ENCODE measurements around the gene CELSR1.

Gene CELSR1

DNA sequence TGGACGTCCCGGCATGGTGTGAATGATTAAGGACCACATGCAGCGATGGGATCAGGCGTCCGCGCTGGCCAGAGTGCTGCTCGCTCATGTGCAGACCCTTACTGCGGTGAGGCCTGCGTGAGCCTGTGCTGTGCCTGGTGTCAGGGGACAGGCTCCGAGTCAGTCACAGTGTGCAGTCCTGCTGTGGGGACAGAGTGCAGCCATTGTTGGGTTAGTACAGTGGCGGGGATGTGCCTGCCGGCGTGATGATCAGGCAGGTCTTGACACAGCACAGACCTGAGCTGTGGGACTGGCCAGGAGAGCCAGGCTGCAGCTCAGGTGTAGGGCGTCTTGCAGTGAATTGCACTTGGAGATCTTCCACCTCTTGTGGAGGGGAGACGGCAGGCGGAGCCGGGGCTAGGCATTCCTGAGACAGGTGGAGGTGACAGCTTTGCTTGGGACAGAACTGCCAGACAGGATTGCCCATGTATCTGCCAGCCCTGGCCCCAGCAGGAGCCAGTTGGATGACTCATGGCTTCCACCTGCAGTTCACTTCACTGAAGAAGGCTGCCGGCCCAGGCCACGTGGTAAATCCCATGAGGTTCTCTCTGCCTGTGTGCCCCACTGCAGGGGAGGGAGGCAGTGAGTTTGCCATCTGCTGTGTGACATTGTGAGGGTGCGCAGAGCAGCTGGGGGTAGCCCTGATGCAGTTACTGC, 184.6 kb downstream of the CELSR1 start:
- Histone ChIP-seq H3K4me3 (ENCODE audit: low read depth, low read length) (no peak overlapping the region), H3K27me3 (replicated peaks) (no peaks in the 10 kb centered on the region), H3K27ac (no peak overlapping the region), H3K36me3 (replicated peaks) (peaks cover 65% of the 10 kb centered on the region)
- peak; percentile 14 for DNase-seq
- in situ Hi-C loops (cut with HindIII; ENCODE audit: low pct_ligation_motif_present, low sequenced_read_pairs), result no loop called here
- TF ChIP-seq, protein P1, sequence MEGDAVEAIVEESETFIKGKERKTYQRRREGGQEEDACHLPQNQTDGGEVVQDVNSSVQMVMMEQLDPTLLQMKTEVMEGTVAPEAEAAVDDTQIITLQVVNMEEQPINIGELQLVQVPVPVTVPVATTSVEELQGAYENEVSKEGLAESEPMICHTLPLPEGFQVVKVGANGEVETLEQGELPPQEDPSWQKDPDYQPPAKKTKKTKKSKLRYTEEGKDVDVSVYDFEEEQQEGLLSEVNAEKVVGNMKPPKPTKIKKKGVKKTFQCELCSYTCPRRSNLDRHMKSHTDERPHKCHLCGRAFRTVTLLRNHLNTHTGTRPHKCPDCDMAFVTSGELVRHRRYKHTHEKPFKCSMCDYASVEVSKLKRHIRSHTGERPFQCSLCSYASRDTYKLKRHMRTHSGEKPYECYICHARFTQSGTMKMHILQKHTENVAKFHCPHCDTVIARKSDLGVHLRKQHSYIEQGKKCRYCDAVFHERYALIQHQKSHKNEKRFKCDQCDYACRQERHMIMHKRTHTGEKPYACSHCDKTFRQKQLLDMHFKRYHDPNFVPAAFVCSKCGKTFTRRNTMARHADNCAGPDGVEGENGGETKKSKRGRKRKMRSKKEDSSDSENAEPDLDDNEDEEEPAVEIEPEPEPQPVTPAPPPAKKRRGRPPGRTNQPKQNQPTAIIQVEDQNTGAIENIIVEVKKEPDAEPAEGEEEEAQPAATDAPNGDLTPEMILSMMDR (IDR thresholded peaks at IDR 0.05; ENCODE audit: low read depth, low read length, missing control alignments), result no peak

DNA sequence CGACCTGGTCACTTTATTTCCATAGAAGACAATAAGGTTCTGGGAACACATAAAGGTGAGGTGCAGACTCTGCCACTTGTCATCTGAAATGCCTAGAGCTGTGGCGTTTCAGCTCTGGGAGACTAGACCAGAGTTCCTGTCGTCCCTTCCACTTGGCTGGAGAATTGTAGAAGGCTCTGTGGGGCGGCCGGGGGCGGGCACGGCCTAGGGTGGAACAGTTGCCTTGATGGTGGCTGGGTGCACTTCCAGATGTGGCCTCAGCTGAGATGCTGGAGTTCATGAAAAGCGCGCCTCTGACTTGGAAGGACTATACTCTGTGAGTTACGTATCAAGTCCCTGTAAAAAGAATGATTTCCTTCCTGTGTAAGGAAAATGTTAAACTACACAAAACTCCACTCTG, 185.1 kb downstream of the CELSR1 start:
- no peaks in the 10 kb centered on the region for H3K27me3 ChIP-seq (replicated peaks)
- no peak overlapping the region for H3K27ac ChIP-seq
- in situ Hi-C loops (cut with HindIII; ENCODE audit: low pct_ligation_motif_present, low sequenced_read_pairs), result no loop called here
- TF ChIP-seq, protein P1 (IDR thresholded peaks at IDR 0.05; ENCODE audit: low read depth, low read length, missing control alignments), result no peak
- H3K4me3 ChIP-seq (ENCODE audit: low read depth, low read length), result no peak overlapping the region
- no peak for DNase-seq
- peaks cover 71% of the 10 kb centered on the region for H3K36me3 ChIP-seq (replicated peaks)

DNA sequence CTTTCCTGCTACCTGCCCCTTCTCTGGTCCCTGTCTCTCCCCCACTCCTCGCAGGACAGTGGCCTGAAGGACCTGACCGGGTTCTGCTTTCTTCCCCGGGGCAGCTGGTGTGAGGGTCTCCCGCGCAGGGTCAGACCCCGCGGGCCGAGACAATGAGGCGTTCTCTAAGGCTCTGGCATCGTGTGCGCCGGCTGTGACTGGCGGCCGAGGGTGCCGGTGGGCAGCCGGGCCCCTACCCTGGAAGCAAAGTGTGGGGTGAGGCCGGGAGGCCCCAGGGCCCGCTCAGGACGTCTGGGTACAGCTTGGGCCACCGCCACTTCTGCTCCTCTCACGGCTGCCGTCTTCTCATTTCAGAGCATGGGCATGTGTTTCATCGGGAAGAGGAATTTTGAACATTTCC, 185.7 kb downstream of the CELSR1 start:
- in situ Hi-C loops (cut with HindIII; ENCODE audit: low pct_ligation_motif_present, low sequenced_read_pairs), result no loop called here
- H3K27ac ChIP-seq, result no peak overlapping the region
- peaks cover 74% of the 10 kb centered on the region for H3K36me3 ChIP-seq (replicated peaks)
- TF ChIP-seq, protein P1 (IDR thresholded peaks at IDR 0.05; ENCODE audit: low read depth, low read length, missing control alignments), result no peak
- no peak for DNase-seq
- no peak overlapping the region for H3K4me3 ChIP-seq (ENCODE audit: low read depth, low read length)
- H3K27me3 ChIP-seq (replicated peaks), result no peaks in the 10 kb centered on the region

DNA sequence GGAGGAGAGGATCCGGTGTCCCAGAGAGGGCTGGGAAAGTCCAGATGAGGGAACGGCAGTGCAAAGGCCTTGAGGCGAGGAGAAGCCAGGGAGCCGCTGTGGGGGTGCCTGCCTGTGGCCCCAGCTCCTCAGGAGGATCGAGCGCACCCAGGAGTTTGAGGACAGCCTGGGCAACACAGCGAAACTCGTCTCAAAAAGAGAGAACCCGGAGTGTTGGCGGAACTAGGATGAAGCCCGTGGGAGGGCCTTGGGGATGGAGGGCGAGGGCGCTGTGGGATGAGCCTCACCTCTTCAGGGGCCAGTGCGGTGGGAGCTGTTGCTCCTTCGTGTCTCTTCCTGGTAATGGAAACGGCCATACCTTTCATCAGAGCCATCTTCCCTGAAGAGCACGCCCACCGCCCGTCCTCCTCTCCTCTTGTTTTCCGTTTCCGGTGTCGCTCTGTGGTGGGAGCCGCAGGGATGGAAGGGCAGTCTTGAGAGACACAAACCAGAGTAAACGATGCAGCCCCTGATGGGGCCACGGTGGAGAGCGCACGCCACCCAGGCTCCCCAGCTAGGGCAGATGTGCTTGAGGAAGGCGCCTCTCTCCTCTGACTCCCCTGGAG, 186.2 kb downstream of the CELSR1 start:
- Histone ChIP-seq H3K27me3 (replicated peaks) (no peaks in the 10 kb centered on the region), H3K27ac (no peak overlapping the region), H3K36me3 (replicated peaks) (peaks cover 79% of the 10 kb centered on the region), H3K4me3 (ENCODE audit: low read depth, low read length) (no peak overlapping the region)
- no peak for DNase-seq
- in situ Hi-C loops (cut with HindIII; ENCODE audit: low pct_ligation_motif_present, low sequenced_read_pairs), result no loop called here
- TF ChIP-seq, protein P1 (IDR thresholded peaks at IDR 0.05; ENCODE audit: low read depth, low read length, missing control alignments), result no peak

DNA sequence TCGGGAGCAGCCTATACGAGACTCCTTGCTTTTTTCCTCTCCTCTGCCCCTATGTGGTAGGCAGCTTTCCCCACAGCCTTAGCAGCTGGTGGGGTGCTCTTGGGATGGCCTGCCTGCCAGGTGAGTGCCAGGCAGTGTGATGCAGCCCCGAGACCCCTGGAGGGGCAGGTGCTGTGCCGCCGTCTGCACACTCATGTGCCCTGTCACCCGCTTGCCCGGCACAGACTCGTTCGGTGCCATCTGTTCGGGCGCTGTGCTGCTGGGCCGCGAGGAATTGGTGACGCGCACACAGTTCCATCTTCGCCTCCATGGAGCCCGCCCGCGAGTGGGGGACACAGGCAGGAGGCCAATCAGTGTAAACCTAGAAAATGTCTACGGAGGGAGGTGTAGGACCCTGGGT, 186.8 kb downstream of the CELSR1 start:
- H3K27me3 ChIP-seq (replicated peaks), result no peaks in the 10 kb centered on the region
- TF ChIP-seq, protein P1 (IDR thresholded peaks at IDR 0.05; ENCODE audit: low read depth, low read length, missing control alignments), result no peak
- in situ Hi-C loops (cut with HindIII; ENCODE audit: low pct_ligation_motif_present, low sequenced_read_pairs), result no loop called here
- H3K4me3 ChIP-seq (ENCODE audit: low read depth, low read length), result no peak overlapping the region
- no peak for DNase-seq
- no peak overlapping the region for H3K27ac ChIP-seq
- peaks cover 81% of the 10 kb centered on the region for H3K36me3 ChIP-seq (replicated peaks)

All from brain microvascular endothelial cell (primary cell).